Skeletal muscle satellite cell (primary cell): ENCODE results near the gene PTH2R.
"Not testable (repeated sequence)": the region's sequence is repeated elsewhere in the genome, so short reads cannot be mapped to it uniquely, and the experiment has no call there.

Experiments used
- H3K27me3 ChIP-seq: 2 replicates; pipeline ENCODE4 v1.7.0; 2013; ENCODE audit warnings: low read length; ENCODE audit not compliant: control insufficient read depth, insufficient read depth
- H3K36me3 ChIP-seq: 2 replicates; pipeline ENCODE4 v1.7.0; 2013; ENCODE audit warnings: mild to moderate bottlenecking, control low read depth, low read length; ENCODE audit not compliant: insufficient read depth
- H3K4me1 ChIP-seq: 2 replicates; pipeline ENCODE4 v1.7.0; 2013; ENCODE audit warnings: low read length; ENCODE audit not compliant: control insufficient read depth, insufficient read depth
- H3K4me2 ChIP-seq: 2 replicates; pipeline ENCODE4 v1.7.0; 2013; ENCODE audit warnings: mild to moderate bottlenecking, low read length
- H3K4me3 ChIP-seq: 2 replicates; pipeline ENCODE4 v1.7.0; 2013; ENCODE audit warnings: low read length
- H3K9ac ChIP-seq: 2 replicates; pipeline ENCODE4 v1.7.0; 2013; ENCODE audit warnings: mild to moderate bottlenecking, low read depth, low read length, moderate library complexity
- H3K9me3 ChIP-seq: replicated peaks from 2 replicates; pipeline ENCODE4 v1.7.0; 2013; ENCODE audit warnings: mild to moderate bottlenecking, control low read depth, low read length

The PTH2R gene

GRCh38 chr2:208370881-208371633 is 35.5 kb upstream of the PTH2R start:
- no peaks in the 10 kb centered on the region for H3K36me3 ChIP-seq
- no peak overlapping the region for H3K4me3 ChIP-seq
- no peak overlapping the region for H3K9ac ChIP-seq
- peaks cover 11% of the 10 kb centered on the region for H3K27me3 ChIP-seq
- H3K4me2 ChIP-seq, result no peak overlapping the region
- H3K9me3 ChIP-seq, result no peaks in the 10 kb centered on the region
- peaks cover 4% of the 10 kb centered on the region for H3K4me1 ChIP-seq

DNA sequence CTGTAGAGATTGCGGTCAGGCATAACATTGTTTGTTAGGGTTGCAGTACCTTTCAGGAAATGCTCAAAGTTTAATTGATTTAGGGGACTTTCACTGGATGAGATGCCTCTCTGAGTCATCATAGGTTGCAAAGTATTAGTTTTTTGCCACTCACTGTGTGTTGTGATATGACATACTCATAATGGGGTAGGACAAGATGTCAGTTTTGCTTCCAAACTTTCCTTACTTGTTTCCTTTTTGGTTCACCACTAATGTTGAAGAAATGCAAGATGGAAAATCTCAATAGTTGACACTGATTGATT is 35.0 kb upstream of the PTH2R start:
- Histone ChIP-seq H3K36me3 (no peaks in the 10 kb centered on the region), H3K4me3 (no peak overlapping the region), H3K9me3 (no peaks in the 10 kb centered on the region), H3K4me2 (no peak overlapping the region), H3K4me1 (peaks cover 4% of the 10 kb centered on the region), H3K9ac (no peak overlapping the region), H3K27me3 (peaks cover 11% of the 10 kb centered on the region)

GRCh38 chr2:208373460-208374089 is 33.0 kb upstream of the PTH2R start:
- no peaks in the 10 kb centered on the region for H3K9me3 ChIP-seq
- H3K4me1 ChIP-seq, result peaks cover 4% of the 10 kb centered on the region

DNA sequence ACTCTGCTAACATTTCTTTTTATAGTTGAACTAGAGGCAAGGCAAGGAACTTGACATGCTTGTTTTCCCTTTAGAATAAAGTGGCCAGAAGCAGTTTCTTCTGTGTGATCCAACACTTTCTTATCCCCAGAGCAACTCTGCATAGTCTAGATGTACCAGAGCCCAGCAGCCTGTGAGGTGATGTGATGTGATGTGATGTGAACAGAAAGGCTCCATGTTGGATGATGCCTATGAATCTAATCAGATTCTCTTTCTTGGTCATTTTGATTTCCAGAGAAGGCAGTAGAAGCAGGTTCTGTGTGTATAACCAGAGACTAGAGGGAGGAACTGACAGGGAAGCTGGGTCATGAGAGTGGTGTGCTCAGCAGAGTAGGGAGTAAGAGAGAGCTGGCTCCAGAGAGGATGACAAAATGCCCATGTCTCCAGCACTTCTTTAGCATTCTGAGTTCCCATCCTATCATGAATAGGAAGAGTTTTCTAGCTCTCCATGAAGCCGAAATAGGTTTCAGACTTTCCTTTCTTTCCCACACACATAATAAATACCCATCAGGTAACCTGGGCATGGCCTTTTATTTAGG is 31.0 kb upstream of the PTH2R start:
- no peaks in the 10 kb centered on the region for H3K9me3 ChIP-seq
- H3K4me2 ChIP-seq, result no peak overlapping the region
- H3K27me3 ChIP-seq, result peaks cover 18% of the 10 kb centered on the region
- H3K36me3 ChIP-seq, result no peaks in the 10 kb centered on the region
- H3K9ac ChIP-seq, result no peak overlapping the region
- H3K4me3 ChIP-seq, result no peak overlapping the region
- no peaks in the 10 kb centered on the region for H3K4me1 ChIP-seq

More at GRCh38 chr2:208373460-208374089, 33.0 kb upstream of the PTH2R start:
- Histone ChIP-seq H3K4me3 (no peak overlapping the region), H3K4me2 (no peak overlapping the region), H3K36me3 (no peaks in the 10 kb centered on the region), H3K27me3 (peaks cover 11% of the 10 kb centered on the region), H3K9ac (no peak overlapping the region)

GRCh38 chr2:208377344-208377860 is 29.2 kb upstream of the PTH2R start:
- H3K4me3 ChIP-seq, H3K4me2 ChIP-seq, H3K9me3 ChIP-seq, H3K9ac ChIP-seq, H3K4me1 ChIP-seq, H3K36me3 ChIP-seq: not testable (repeated sequence)
- peaks cover 24% of the 10 kb centered on the region for H3K27me3 ChIP-seq

GRCh38 chr2:208379192-208379591 is 27.4 kb upstream of the PTH2R start:
- H3K9ac ChIP-seq, result no peak overlapping the region
- peaks cover 38% of the 10 kb centered on the region for H3K27me3 ChIP-seq
- H3K4me1 ChIP-seq, result no peaks in the 10 kb centered on the region
- no peaks in the 10 kb centered on the region for H3K36me3 ChIP-seq
- no peak overlapping the region for H3K4me2 ChIP-seq
- H3K4me3 ChIP-seq, result no peak overlapping the region
- H3K9me3 ChIP-seq, result no peaks in the 10 kb centered on the region

DNA sequence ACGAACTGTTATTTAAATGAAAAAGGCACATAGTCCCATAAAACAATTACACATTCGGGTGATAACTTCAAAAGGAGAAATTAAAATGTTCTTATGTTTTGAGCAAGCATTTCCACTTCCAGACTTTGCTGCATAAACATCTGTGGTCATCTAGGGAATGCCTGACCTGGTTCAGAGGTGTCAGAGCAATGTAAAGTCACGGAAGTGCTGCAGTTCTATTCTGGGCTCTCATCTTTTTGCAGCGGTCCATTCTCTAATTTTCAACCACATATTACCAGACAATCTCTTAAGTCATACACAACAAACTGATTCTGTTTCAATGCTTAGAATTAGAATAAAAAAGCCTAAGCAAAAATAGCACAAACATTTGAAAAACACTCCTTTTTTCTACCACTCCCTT is 22.0 kb upstream of the PTH2R start:
- Histone ChIP-seq H3K9me3 (no peaks in the 10 kb centered on the region), H3K4me1 (no peaks in the 10 kb centered on the region), H3K4me3 (no peak overlapping the region), H3K4me2 (no peak overlapping the region), H3K27me3 (peaks cover 38% of the 10 kb centered on the region), H3K36me3 (no peaks in the 10 kb centered on the region), H3K9ac (no peak overlapping the region)

GRCh38 chr2:208386541-208386940 is 20.1 kb upstream of the PTH2R start:
- Histone ChIP-seq H3K27me3 (peaks cover 27% of the 10 kb centered on the region), H3K4me2 (no peak overlapping the region), H3K9me3 (no peaks in the 10 kb centered on the region), H3K4me1 (no peaks in the 10 kb centered on the region), H3K36me3 (no peaks in the 10 kb centered on the region), H3K4me3 (no peak overlapping the region), H3K9ac (no peak overlapping the region)

DNA sequence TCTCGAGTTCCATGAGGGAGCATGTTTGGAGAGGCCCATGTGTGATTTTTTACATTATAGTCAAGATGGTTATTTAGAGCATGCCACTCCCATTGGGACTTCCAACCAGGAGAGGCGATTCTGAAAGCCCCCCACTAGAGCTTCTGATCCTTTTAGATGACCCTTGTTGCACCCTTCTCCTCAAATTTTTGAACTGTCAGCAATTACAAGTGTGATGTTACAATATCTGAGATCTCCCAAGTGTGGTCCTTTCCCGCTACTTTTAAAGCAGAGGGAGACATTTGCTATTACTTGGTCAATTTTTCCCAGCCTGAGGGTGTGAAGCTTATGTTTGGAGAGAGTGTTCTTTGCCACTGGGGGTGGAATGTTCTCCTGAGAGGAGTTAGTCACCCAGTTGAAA is 16.7 kb upstream of the PTH2R start:
- Histone ChIP-seq H3K9me3 (no peaks in the 10 kb centered on the region), H3K4me3 (no peak overlapping the region), H3K27me3 (peaks cover 6% of the 10 kb centered on the region), H3K9ac (no peak overlapping the region), H3K36me3 (no peaks in the 10 kb centered on the region), H3K4me1 (no peaks in the 10 kb centered on the region), H3K4me2 (no peak overlapping the region)

GRCh38 chr2:208392300-208392699 is 14.3 kb upstream of the PTH2R start:
- H3K9me3 ChIP-seq, result no peaks in the 10 kb centered on the region
- H3K4me2 ChIP-seq, result no peak overlapping the region
- H3K4me3 ChIP-seq, result no peak overlapping the region
- H3K27me3 ChIP-seq, result no peaks in the 10 kb centered on the region
- H3K9ac ChIP-seq, result no peak overlapping the region
- no peaks in the 10 kb centered on the region for H3K36me3 ChIP-seq
- H3K4me1 ChIP-seq, result no peaks in the 10 kb centered on the region

- not testable (repeated sequence) for H3K27me3 ChIP-seq, H3K36me3 ChIP-seq, H3K9me3 ChIP-seq, H3K4me2 ChIP-seq, H3K4me1 ChIP-seq, H3K9ac ChIP-seq, H3K4me3 ChIP-seq
Observed at GRCh38 chr2:208396796-208397195, 9.8 kb upstream of the PTH2R start.

GRCh38 chr2:208399201-208399600 is 7.4 kb upstream of the PTH2R start:
- no peaks in the 10 kb centered on the region for H3K9me3 ChIP-seq
- H3K4me1 ChIP-seq, result no peaks in the 10 kb centered on the region
- no peak overlapping the region for H3K4me3 ChIP-seq
- peaks cover 15% of the 10 kb centered on the region for H3K27me3 ChIP-seq
- no peak overlapping the region for H3K9ac ChIP-seq
- no peaks in the 10 kb centered on the region for H3K36me3 ChIP-seq
- no peak overlapping the region for H3K4me2 ChIP-seq
